Heart left ventricle (tissue), 13 donors: ENCODE results near the gene TOGARAM2.

Source experiments
- POLR2A ChIP-seq, 2 donors: fragments of 450-650 bp; IDR thresholded peaks; one replicate each; pipeline ENCODE4 v1.6.1; 2017; ENCODE audit warnings: antibody characterized with exemption in 2 of 2, mild to moderate bottlenecking in 2 of 2, moderate library complexity in 2 of 2
- TF ChIP-seq, protein P1 (sequence below), 12 donors: fragments of 200-600 bp; sonication (generic) in 4 of 12; IDR thresholded peaks; one replicate each; pipeline versions ENCODE4 v1.5.0 to v1.8.0; 2018 to 2022; ENCODE audit warnings: antibody characterized with exemption in 12 of 12, mild to moderate bottlenecking in 5 of 12
- donor health status: ischemic (EF 13 %, LVEDD 7.1; RV severe dilation, severe dysfunction).
- donor health status: DM: no; HTN: yes; CAD: no.
- donor health status: DM: no; HTN: no; CAD: no.
- donor health status: ischemic (EF 25% LVEDD 6.9; RV normal size, moderate dysfunction).
- donor health status: ischemic (EF 25% LVEDD 5.7; RV mildly dilated, moderate dysfunction).
- donor health status: ischemic (EF 35%, LVEDD 5.7; RV mildly dilated, moderate dysfunction).
- donor health status: nonischemic (EF 11% LVEDD 7.7; RV severe dilation, severe dysfunction).
- donor health status: DM: yes; HTN: yes; CAD: no.
- donor health status: PGD.
- donor health status: ischemic (EF 29% LVEDD 5.4; RV normal size, mild dysfunction).
- donor health status: nonischemic (EF 23%, LVEDD 6.1; RV moderate dilation, normal function).

DNA sequence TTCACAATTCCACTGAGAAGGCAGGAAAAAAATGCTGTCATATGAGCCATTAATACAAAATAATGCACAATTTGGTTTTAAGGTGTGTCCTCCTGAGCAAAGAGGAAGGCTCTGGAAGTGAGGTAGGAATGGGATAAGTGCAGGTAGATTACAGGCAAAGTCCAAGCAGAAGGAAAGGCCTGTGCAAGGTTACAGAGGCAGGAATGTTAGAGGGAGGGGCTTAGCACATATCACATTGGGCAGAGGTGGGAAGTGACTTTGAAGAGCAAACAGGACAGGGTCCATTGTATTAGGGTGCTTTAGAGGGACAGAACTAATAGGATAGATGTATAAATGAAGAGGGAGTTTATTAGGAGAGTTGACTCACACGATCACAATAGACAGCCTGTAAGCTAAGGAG is 119.5 kb downstream of the TOGARAM2 start:
- TF ChIP-seq, protein P1, sequence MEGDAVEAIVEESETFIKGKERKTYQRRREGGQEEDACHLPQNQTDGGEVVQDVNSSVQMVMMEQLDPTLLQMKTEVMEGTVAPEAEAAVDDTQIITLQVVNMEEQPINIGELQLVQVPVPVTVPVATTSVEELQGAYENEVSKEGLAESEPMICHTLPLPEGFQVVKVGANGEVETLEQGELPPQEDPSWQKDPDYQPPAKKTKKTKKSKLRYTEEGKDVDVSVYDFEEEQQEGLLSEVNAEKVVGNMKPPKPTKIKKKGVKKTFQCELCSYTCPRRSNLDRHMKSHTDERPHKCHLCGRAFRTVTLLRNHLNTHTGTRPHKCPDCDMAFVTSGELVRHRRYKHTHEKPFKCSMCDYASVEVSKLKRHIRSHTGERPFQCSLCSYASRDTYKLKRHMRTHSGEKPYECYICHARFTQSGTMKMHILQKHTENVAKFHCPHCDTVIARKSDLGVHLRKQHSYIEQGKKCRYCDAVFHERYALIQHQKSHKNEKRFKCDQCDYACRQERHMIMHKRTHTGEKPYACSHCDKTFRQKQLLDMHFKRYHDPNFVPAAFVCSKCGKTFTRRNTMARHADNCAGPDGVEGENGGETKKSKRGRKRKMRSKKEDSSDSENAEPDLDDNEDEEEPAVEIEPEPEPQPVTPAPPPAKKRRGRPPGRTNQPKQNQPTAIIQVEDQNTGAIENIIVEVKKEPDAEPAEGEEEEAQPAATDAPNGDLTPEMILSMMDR (IDR thresholded peaks at IDR 0.05), result no peak
- no peak for TF ChIP-seq POLR2A (IDR thresholded peaks at IDR 0.05)
